IMR-90 (cell line): Measurements from ENCODE around the gene ALDH2.

ENCODE experiments used
- BHLHE40 ChIP-seq: fragments of 150-350 bp; IDR thresholded peaks from 2 replicates; pipeline ENCODE4 v1.6.1; 2016; ENCODE audit warnings: mild to moderate bottlenecking, low read depth, low read length
- CEBPB ChIP-seq: IDR thresholded peaks from 2 replicates; pipeline ENCODE4 v1.6.1; 2012; ENCODE audit warnings: low read depth, low read length, improper control_type of control experiment
- CHD1 ChIP-seq: IDR thresholded peaks from 2 replicates; pipeline ENCODE4 v1.6.1; 2012; ENCODE audit warnings: low read depth, low read length, improper control_type of control experiment
- CTCF ChIP-seq: conservative IDR thresholded peaks from 2 replicates; pipeline ENCODE4 v1.5.1; 2012; ENCODE audit warnings: mild to moderate bottlenecking, low read depth, low read length, improper control_type of control experiment
- FOS ChIP-seq: fragments of 150-350 bp; IDR thresholded peaks from 2 replicates; pipeline ENCODE4 v1.6.1; 2016; ENCODE audit warnings: low read depth, low read length
- MAFK ChIP-seq: IDR thresholded peaks from 2 replicates; pipeline ENCODE4 v1.6.1; 2012; ENCODE audit warnings: low read depth, low read length, improper control_type of control experiment
- MAZ ChIP-seq: IDR thresholded peaks from 2 replicates; pipeline ENCODE4 v1.6.1; 2012; ENCODE audit warnings: low read depth, mild to moderate bottlenecking, low read length, improper control_type of control experiment, moderate library complexity, borderline replicate concordance
- MXI1 ChIP-seq: IDR thresholded peaks from 2 replicates; pipeline ENCODE4 v1.6.1; 2012; ENCODE audit warnings: low read depth, mild to moderate bottlenecking, low read length, moderate library complexity, borderline replicate concordance
- POLR2A ChIP-seq: IDR thresholded peaks from 2 replicates; pipeline ENCODE4 v1.6.1; 2012; ENCODE audit warnings: mild to moderate bottlenecking, low read depth, low read length
- RAD21 ChIP-seq: IDR thresholded peaks from 2 replicates; pipeline ENCODE4 v1.6.1; 2012; ENCODE audit warnings: low read length, improper control_type of control experiment
- RCOR1 ChIP-seq: IDR thresholded peaks from 2 replicates; pipeline ENCODE4 v1.6.1; 2012; ENCODE audit warnings: mild to moderate bottlenecking, low read length, improper control_type of control experiment; ENCODE audit not compliant: insufficient replicate concordance
- RFX5 ChIP-seq: IDR thresholded peaks from 2 replicates; pipeline ENCODE4 v1.8.0; 2012; ENCODE audit warnings: low read depth, mild to moderate bottlenecking, low read length, moderate library complexity
- SMC3 ChIP-seq: fragments of 150-350 bp; IDR thresholded peaks from 2 replicates; pipeline ENCODE4 v1.6.1; 2016; ENCODE audit warnings: low read depth, mild to moderate bottlenecking, antibody characterized with exemption, low read length, moderate library complexity
- TF ChIP-seq, protein P1 (sequence below): fragments of 150-350 bp; IDR thresholded peaks from 2 replicates; pipeline ENCODE4 v1.6.1; 2017; ENCODE audit warnings: mild to moderate bottlenecking, antibody characterized with exemption, low read length, low read depth

GRCh38 chr12:111789779-111790178, 23.0 kb downstream of the ALDH2 start:
- no peak for TF ChIP-seq CTCF
- TF ChIP-seq, protein P1, sequence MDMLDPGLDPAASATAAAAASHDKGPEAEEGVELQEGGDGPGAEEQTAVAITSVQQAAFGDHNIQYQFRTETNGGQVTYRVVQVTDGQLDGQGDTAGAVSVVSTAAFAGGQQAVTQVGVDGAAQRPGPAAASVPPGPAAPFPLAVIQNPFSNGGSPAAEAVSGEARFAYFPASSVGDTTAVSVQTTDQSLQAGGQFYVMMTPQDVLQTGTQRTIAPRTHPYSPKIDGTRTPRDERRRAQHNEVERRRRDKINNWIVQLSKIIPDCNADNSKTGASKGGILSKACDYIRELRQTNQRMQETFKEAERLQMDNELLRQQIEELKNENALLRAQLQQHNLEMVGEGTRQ = no peak
- TF ChIP-seq POLR2A = no peak
- TF ChIP-seq RCOR1 = no peak
- no peak for TF ChIP-seq RFX5
- TF ChIP-seq SMC3 = no peak
- no peak for TF ChIP-seq RAD21
- TF ChIP-seq BHLHE40 = no peak
- TF ChIP-seq CEBPB = no peak
- no peak for TF ChIP-seq FOS
- TF ChIP-seq CHD1 = no peak
- TF ChIP-seq MAFK = no peak
- TF ChIP-seq MXI1 = no peak
- no peak for TF ChIP-seq MAZ
